Measurements from ENCODE around the gene KRTAP9-8. TPM values are rescaled to one million over a fixed set of nuclear protein-coding genes. Genes with fewer than 3 reads are reported as not detected.
"Not testable (repeated sequence)": the region's sequence is repeated elsewhere in the genome, so short reads cannot be mapped to it uniquely, and the experiment has no call there.

KRTAP9-8 gene, protein sequence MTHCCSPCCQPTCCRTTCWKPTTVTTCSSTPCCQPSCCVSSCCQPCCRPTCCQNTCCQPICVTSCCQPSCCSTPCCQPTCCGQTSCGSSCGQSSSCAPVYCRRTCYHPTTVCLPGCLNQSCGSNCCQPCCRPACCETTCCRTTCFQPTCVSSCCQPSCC
- total RNA-seq: not detected

- not testable (repeated sequence) for DNase-seq
Measured at GRCh38 chr17:41237949-41238437, at the start of gene KRTAP9-8. KRTAP9-8 (plus strand) TSS chr17:41237999; CDS start chr17:41238052, 53 bp downstream.

GRCh38 chr17:41189837-41190318 lies 47.9 kb upstream of the KRTAP9-8 start, which contains the start of gene KRTAP9-1:
KRTAP9-1 (plus strand) TSS chr17:41189887; CDS start chr17:41189887, 0 bp downstream.
- not testable (repeated sequence) for DNase-seq

DNA sequence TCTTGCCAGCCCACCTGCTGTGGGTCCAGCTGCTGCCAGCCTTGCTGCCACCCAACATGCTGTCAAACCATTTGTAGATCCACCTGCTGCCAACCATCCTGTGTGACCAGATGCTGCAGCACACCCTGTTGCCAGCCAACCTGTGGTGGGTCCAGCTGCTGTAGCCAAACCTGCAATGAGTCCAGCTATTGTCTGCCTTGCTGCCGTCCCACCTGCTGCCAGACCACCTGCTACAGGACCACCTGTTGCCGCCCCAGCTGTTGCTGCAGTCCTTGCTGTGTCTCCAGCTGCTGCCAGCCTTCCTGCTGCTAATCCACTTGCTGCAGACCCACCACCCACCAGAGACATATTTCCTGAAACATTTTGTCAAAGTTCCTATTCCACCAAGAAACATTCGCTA lies 47.5 kb upstream of the KRTAP9-8 start:
- DNase-seq: no peak

DNA sequence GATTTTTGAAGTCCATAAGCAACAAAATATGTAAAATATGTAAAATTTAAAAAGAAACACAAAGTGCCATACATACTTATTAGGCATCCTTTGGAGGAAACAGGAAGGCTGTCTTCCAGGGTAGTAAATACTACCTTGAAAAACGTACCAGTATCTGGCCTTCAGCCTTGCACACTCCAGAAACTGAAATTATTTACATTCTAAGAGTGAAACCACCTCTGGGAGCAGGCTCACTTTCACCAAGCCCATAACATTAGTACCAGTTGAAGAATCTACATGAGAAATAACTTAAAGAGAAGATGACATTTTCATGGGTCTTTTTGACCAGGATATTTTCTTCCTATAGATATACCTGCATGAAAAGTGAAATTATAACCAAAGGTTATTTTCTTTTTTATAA lies 41.7 kb upstream of the KRTAP9-8 start:
- no peak for DNase-seq

- no peak for DNase-seq
Measured at GRCh38 chr17:41199421-41200078, 38.2 kb upstream of the KRTAP9-8 start.

GRCh38 chr17:41211845-41212466 lies 25.8 kb upstream of the KRTAP9-8 start:
- DNase-seq: no peak

- DNase-seq: no peak
Measured at GRCh38 chr17:41212524-41213169, 25.2 kb upstream of the KRTAP9-8 start.

DNA sequence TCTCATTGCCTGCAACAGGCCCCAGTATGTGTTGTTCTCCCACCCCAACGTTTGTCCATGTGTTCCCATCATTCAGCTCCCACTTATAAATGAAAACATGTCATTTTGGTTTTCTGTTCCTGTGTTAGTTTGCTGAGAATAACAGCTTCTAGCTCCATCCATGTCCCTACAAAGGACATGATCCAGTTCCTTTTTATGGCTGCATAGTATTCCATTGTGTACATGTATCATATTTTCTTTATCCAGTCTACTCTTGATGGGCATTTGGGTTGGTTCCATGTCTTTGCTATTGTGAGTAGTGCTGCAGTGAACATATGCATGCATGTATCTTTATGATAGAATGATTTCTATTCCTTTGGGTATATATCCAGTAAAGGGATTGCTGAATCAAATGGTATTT lies 22.1 kb upstream of the KRTAP9-8 start:
- no peak for DNase-seq

DNA sequence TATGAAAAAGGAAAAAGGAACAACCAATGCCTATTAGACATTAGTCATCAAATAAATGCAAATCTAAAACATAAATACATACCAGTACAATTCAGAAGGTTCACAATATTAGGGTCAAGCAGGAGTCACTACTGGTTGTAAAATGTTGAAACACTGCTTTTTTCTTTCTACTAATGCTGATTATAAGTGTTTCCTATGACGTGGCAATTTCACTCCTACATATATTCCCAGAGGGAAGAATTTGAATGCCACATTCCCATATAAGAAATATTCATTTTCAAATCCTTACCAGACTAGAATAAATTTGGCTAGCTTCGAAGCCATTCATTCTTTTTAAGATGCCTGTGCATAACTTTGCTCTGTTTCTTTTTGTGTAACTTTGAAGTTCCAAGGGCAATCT lies 14.0 kb upstream of the KRTAP9-8 start:
- no peak for DNase-seq

DNA sequence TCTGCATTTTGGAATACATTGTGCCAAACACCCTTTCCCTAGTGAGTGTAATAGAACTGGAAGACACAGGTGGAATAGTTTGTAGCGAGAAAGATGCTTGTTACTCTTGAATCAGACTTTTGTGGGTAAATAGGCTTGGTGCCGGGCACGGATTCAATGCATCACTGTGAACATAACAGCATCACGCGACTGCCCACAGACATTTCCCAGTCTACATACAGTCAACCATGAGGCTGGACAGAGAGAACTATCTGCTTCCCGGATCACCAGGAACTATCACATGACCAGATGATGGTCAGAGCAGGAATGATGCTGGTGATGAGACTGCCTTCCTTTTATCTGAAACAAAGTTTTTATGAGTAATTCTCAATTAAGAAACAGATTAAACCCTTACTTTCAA lies 11.7 kb upstream of the KRTAP9-8 start:
- no peak for DNase-seq

DNA sequence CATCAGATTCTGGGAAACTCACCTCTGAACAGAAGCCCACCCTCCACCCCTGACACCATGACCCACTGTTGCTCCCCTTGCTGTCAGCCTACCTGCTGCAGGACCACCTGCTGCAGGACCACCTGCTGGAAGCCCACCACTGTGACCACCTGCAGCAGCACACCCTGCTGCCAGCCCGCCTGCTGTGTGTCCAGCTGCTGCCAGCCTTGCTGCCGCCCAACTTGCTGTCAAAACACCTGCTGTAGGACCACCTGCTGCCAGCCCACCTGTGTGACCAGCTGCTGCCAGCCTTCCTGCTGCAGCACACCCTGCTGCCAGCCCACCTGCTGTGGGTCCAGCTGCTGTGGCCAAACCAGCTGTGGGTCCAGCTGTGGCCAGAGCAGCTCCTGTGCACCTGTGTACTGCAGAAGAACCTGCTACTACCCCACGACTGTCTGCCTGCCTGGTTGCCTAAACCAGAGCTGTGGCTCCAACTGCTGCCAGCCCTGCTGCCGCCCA lies 11.2 kb upstream of the KRTAP9-8 start, which contains the start of gene KRTAP9-2:
Gene KRTAP9-2, plus strand, starts transcription at position 51 of the 498 bp plus-strand sequence. Its CDS starts 7 bp downstream, at position 58.
- DNase-seq: not testable (repeated sequence)

DNA sequence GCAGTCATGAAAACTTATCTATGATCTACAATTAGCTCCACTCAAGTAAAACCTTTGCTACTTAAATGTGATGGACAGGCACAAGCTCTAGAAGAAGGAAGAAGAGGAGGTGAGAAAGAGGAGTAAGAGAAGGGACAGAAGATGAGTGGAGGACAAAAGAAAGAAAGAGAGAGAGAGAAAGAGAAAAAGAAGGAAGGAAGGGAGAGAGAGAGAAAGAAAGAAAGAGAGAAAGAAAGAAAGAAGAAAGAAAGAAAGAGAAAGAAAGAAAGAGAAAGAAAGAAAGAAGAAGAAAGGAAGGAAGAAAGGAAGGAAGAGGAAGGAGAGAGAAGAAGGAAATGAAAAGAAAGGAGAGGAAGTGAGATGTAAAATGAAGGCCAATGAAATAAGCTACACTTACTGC lies 7.7 kb upstream of the KRTAP9-8 start:
- DNase-seq: no peak

DNA sequence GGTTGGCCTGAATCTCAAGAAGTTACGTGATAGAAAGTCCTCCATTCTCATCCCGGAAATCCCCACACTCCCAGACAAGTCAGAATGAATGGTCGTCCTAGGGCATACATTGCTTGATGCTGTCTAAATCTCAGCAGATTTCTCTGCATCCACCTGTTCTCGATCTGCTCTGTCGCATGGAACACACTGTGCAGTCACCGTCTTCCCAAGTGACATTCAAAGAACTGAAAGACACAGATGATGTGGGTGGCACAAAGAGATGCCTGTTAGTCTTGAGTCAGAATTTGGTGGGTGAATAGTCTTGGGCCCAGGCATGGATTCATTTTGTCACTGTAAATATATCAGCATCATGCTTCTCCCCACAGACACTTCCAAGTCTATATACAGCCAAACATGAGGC lies 6.1 kb upstream of the KRTAP9-8 start:
- no peak for DNase-seq

DNA sequence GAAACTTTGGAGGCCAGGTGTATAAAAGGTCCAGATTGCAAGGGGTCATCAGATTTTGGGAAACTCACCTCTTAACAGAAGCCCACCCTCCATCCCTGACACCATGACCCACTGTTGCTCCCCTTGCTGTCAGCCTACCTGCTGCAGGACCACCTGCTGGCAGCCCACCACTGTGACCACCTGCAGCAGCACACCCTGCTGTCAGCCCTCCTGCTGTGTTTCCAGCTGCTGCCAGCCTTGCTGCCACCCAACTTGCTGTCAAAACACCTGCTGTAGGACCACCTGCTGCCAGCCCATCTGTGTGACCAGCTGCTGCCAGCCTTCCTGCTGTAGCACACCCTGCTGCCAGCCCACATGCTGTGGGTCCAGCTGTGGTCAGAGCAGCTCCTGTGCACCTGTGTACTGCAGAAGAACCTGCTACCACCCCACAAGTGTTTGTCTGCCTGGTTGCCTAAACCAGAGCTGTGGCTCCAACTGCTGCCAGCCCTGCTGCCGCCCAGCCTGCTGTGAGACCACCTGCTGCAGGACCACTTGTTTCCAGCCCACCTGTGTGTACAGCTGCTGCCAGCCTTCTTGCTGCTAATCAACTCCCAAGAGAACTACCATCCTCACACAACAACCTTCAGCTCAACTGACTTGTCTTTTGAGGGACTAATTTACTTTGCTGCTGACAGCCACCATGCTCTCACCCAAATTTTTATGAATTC lies 5.2 kb upstream of the KRTAP9-8 start, which contains the start of gene KRTAP9-3:
Gene KRTAP9-3, plus strand, starts transcription at position 51 of the 707 bp plus-strand sequence. Its CDS starts 53 bp downstream, at position 104.
- DNase-seq: not testable (repeated sequence)

- not testable (repeated sequence) for DNase-seq
Measured at GRCh38 chr17:41237116-41237515, 683 bp upstream of the KRTAP9-8 start.

- DNase-seq: not testable (repeated sequence)
Measured at GRCh38 chr17:41246995-41247787, 9.4 kb downstream of the KRTAP9-8 start.

- not testable (repeated sequence) for DNase-seq
Measured at GRCh38 chr17:41249637-41250240, 11.9 kb downstream of the KRTAP9-8 start, which contains the start of gene KRTAP9-4. KRTAP9-4 (plus strand) TSS chr17:41249687; CDS start chr17:41249721, 34 bp downstream.

DNA sequence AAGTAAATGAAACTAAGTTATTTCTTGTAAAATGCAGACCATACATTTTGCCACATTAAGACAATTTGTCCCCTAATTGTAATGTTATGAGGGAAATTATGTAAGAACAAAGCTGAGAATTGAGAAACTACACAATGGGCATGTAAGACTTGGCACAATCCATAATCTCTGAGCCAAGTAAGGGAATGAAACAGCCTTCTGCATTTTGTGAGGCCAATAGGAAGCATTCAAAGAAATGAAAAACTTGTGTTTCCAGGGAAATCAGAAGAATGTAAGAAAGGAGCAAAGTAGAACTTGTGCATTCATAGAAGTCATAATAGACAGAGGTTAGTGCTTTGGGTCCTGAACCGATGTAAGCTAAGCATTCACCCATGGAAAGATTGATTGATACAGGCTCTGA lies 13.5 kb downstream of the KRTAP9-8 start:
- DNase-seq: no peak

- no peak for DNase-seq
Measured at GRCh38 chr17:41254861-41255260, 17.1 kb downstream of the KRTAP9-8 start.
